Esophagus muscularis mucosa (tissue), 3 donors: ENCODE data around the gene ZC3H12A.

Experiments
- POLR2AphosphoS5 ChIP-seq, 2 donors: sonication (generic); formaldehyde crosslinking; IDR thresholded peaks; one replicate each; pipeline ENCODE4 v1.6.1; 2017; ENCODE audit warnings: antibody characterized with exemption in 2 of 2
- TF ChIP-seq, protein P1 (sequence below), 3 experiments: fragments of 200-600 bp in 2 of 3; fragments of 450-650 bp in 1 of 3; sonication (generic) in 2 of 3; IDR thresholded peaks; one replicate each; pipeline ENCODE4 v1.5.1; 2017 to 2019; ENCODE audit warnings: antibody characterized with exemption in 3 of 3, mild to moderate bottlenecking in 2 of 3, moderate library complexity in 1 of 3

- TF ChIP-seq POLR2AphosphoS5 (IDR thresholded peaks at IDR 0.05) = no peak
- TF ChIP-seq, protein P1, sequence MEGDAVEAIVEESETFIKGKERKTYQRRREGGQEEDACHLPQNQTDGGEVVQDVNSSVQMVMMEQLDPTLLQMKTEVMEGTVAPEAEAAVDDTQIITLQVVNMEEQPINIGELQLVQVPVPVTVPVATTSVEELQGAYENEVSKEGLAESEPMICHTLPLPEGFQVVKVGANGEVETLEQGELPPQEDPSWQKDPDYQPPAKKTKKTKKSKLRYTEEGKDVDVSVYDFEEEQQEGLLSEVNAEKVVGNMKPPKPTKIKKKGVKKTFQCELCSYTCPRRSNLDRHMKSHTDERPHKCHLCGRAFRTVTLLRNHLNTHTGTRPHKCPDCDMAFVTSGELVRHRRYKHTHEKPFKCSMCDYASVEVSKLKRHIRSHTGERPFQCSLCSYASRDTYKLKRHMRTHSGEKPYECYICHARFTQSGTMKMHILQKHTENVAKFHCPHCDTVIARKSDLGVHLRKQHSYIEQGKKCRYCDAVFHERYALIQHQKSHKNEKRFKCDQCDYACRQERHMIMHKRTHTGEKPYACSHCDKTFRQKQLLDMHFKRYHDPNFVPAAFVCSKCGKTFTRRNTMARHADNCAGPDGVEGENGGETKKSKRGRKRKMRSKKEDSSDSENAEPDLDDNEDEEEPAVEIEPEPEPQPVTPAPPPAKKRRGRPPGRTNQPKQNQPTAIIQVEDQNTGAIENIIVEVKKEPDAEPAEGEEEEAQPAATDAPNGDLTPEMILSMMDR (IDR thresholded peaks at IDR 0.05) = no peak
Measured at GRCh38 chr1:37458551-37458950, 15.8 kb upstream of the ZC3H12A start.
